ENCODE results near the gene DLG1.

DNA sequence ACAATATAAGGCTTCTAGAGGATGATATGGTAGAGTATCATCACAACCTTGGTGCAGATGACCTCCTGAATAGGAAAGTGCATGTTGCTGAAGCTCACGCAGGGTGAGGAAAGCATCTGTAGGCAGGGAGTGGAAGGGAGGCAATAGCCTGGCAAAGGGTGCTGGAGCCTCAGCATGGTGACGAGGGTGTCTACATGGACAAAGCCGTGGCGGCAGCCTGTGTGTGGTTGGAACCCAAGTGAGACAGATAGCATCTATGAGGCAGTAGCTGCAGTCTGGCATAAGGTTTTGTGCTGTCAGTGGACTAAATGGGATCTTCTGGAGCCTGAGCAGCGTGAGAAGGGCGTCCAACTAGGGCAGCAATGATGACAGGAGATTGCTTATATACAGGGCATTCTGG lies 132.5 kb downstream of the DLG1 start:
- TF ChIP-seq, protein P1, sequence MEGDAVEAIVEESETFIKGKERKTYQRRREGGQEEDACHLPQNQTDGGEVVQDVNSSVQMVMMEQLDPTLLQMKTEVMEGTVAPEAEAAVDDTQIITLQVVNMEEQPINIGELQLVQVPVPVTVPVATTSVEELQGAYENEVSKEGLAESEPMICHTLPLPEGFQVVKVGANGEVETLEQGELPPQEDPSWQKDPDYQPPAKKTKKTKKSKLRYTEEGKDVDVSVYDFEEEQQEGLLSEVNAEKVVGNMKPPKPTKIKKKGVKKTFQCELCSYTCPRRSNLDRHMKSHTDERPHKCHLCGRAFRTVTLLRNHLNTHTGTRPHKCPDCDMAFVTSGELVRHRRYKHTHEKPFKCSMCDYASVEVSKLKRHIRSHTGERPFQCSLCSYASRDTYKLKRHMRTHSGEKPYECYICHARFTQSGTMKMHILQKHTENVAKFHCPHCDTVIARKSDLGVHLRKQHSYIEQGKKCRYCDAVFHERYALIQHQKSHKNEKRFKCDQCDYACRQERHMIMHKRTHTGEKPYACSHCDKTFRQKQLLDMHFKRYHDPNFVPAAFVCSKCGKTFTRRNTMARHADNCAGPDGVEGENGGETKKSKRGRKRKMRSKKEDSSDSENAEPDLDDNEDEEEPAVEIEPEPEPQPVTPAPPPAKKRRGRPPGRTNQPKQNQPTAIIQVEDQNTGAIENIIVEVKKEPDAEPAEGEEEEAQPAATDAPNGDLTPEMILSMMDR (IDR thresholded peaks at IDR 0.05), result no peak
- TF ChIP-seq POLR2A (IDR thresholded peaks at IDR 0.05), result no peak

Measured in adrenal gland (tissue), 5 donors.